Mononuclear cell (primary cell): Measurements from ENCODE around the gene SMCO3. TPM values are rescaled to one million over a fixed set of nuclear protein-coding genes. Genes with fewer than 3 reads are reported as not detected.
A peak's percentile ranks its signal among the peaks of the same experiment; 100 is the strongest.
"Not testable (repeated sequence)": the region's sequence is repeated elsewhere in the genome, so short reads cannot be mapped to it uniquely, and the experiment has no call there.

Source experiments
- H3K27me3 ChIP-seq: 2 replicates; pipeline ENCODE4 v1.6.0; 2011; ENCODE audit warnings: low read length, control low read depth; ENCODE audit not compliant: insufficient read depth
- H3K4me1 ChIP-seq: 2 replicates; pipeline ENCODE4 v1.5.1; 2011; ENCODE audit warnings: mild to moderate bottlenecking, low read length, control low read depth; ENCODE audit not compliant: insufficient read depth
- H3K4me3 ChIP-seq: 2 replicates; pipeline ENCODE4 v1.5.1; 2011; ENCODE audit warnings: mild to moderate bottlenecking, low read length, moderate library complexity
- H3K9me3 ChIP-seq: 2 replicates; pipeline ENCODE4 v1.5.1; 2011; ENCODE audit warnings: low read depth, mild to moderate bottlenecking, control low read depth, low read length
- total RNA-seq: library from RNA; depleted of rRNA; stranded (reverse); fragments of >200 nt; gene quantifications from one replicate; pipeline ENCODE4 v1.2.3, GENCODE V29; 2012

SMCO3 gene
- total RNA-seq, 1 donor: not detected

GRCh38 chr12:14774074-14774905 lies 39.7 kb downstream of the SMCO3 start:
- Histone ChIP-seq H3K27me3 (no peaks in the 10 kb centered on the region), H3K9me3 (no peaks in the 10 kb centered on the region), H3K4me3 (peak overlapping the region; percentile 65), H3K4me1 (peaks cover 35% of the 10 kb centered on the region)

GRCh38 chr12:14773685-14774073 lies 40.3 kb downstream of the SMCO3 start:
- peaks cover 41% of the 10 kb centered on the region for H3K4me1 ChIP-seq
- peak overlapping the region; percentile 65 for H3K4me3 ChIP-seq
- H3K9me3 ChIP-seq: no peaks in the 10 kb centered on the region
- no peaks in the 10 kb centered on the region for H3K27me3 ChIP-seq

- peaks cover 46% of the 10 kb centered on the region for H3K4me1 ChIP-seq
- no peak overlapping the region for H3K4me3 ChIP-seq
- H3K9me3 ChIP-seq: no peaks in the 10 kb centered on the region
- no peaks in the 10 kb centered on the region for H3K27me3 ChIP-seq
Measured at GRCh38 chr12:14772946-14773345, 41.0 kb downstream of the SMCO3 start.

- no peaks in the 10 kb centered on the region for H3K27me3 ChIP-seq
- H3K4me3 ChIP-seq: peak overlapping the region; percentile 23
- H3K4me1 ChIP-seq: peaks cover 55% of the 10 kb centered on the region
- H3K9me3 ChIP-seq: no peaks in the 10 kb centered on the region
Measured at GRCh38 chr12:14771651-14772137, 42.3 kb downstream of the SMCO3 start.

GRCh38 chr12:14770496-14771461 lies 43.2 kb downstream of the SMCO3 start:
- Histone ChIP-seq H3K4me1 (peaks cover 49% of the 10 kb centered on the region), H3K27me3 (no peaks in the 10 kb centered on the region), H3K9me3 (no peaks in the 10 kb centered on the region), H3K4me3 (peak overlapping the region; percentile 89)

- Histone ChIP-seq H3K27me3 (no peaks in the 10 kb centered on the region), H3K4me1 (peaks cover 41% of the 10 kb centered on the region), H3K4me3 (peak overlapping the region; percentile 89), H3K9me3 (no peaks in the 10 kb centered on the region)
Measured at GRCh38 chr12:14769969-14770495, 44.0 kb downstream of the SMCO3 start.

GRCh38 chr12:14769466-14769968 lies 44.5 kb downstream of the SMCO3 start:
- H3K27me3 ChIP-seq: no peaks in the 10 kb centered on the region
- no peaks in the 10 kb centered on the region for H3K9me3 ChIP-seq
- H3K4me3 ChIP-seq: peak overlapping the region; percentile 89
- peaks cover 38% of the 10 kb centered on the region for H3K4me1 ChIP-seq

- Histone ChIP-seq H3K4me3 (peak overlapping the region; percentile 89), H3K9me3 (no peaks in the 10 kb centered on the region), H3K27me3 (no peaks in the 10 kb centered on the region)
Measured at GRCh38 chr12:14768823-14769405, 45.1 kb downstream of the SMCO3 start.

GRCh38 chr12:14767617-14768016 lies 46.4 kb downstream of the SMCO3 start:
- Histone ChIP-seq H3K4me3 (no peak overlapping the region), H3K4me1 (peaks cover 32% of the 10 kb centered on the region), H3K9me3 (no peaks in the 10 kb centered on the region), H3K27me3 (no peaks in the 10 kb centered on the region)

More at GRCh38 chr12:14768823-14769405, 45.1 kb downstream of the SMCO3 start:
- H3K4me1 ChIP-seq: peaks cover 38% of the 10 kb centered on the region

GRCh38 chr12:14766649-14767215 lies 47.2 kb downstream of the SMCO3 start:
- Histone ChIP-seq H3K9me3 (no peaks in the 10 kb centered on the region), H3K4me3 (no peak overlapping the region), H3K27me3 (no peaks in the 10 kb centered on the region), H3K4me1 (peaks cover 26% of the 10 kb centered on the region)

GRCh38 chr12:14766020-14766419 lies 48.0 kb downstream of the SMCO3 start:
- not testable (repeated sequence) for H3K27me3 ChIP-seq, H3K4me3 ChIP-seq, H3K9me3 ChIP-seq
- H3K4me1 ChIP-seq: peaks cover 25% of the 10 kb centered on the region

GRCh38 chr12:14765398-14765797 lies 48.6 kb downstream of the SMCO3 start:
- Histone ChIP-seq H3K4me3 (no peak overlapping the region), H3K4me1 (peaks cover 25% of the 10 kb centered on the region), H3K9me3 (no peaks in the 10 kb centered on the region)

GRCh38 chr12:14759711-14760280 lies 54.2 kb downstream of the SMCO3 start:
- not testable (repeated sequence) for H3K4me1 ChIP-seq, H3K27me3 ChIP-seq, H3K4me3 ChIP-seq, H3K9me3 ChIP-seq

More at GRCh38 chr12:14765398-14765797, 48.6 kb downstream of the SMCO3 start:
- no peaks in the 10 kb centered on the region for H3K27me3 ChIP-seq
